ENCODE results near the gene SIK3.

Gene SIK3

GRCh38 chr11:117127171-117127901 is 29.1 kb upstream of the SIK3 start:
- no peak for TF ChIP-seq CTCF (IDR thresholded peaks at IDR 0.05; ENCODE audit: insufficient read depth, low read length)
- TF ChIP-seq, protein P1, sequence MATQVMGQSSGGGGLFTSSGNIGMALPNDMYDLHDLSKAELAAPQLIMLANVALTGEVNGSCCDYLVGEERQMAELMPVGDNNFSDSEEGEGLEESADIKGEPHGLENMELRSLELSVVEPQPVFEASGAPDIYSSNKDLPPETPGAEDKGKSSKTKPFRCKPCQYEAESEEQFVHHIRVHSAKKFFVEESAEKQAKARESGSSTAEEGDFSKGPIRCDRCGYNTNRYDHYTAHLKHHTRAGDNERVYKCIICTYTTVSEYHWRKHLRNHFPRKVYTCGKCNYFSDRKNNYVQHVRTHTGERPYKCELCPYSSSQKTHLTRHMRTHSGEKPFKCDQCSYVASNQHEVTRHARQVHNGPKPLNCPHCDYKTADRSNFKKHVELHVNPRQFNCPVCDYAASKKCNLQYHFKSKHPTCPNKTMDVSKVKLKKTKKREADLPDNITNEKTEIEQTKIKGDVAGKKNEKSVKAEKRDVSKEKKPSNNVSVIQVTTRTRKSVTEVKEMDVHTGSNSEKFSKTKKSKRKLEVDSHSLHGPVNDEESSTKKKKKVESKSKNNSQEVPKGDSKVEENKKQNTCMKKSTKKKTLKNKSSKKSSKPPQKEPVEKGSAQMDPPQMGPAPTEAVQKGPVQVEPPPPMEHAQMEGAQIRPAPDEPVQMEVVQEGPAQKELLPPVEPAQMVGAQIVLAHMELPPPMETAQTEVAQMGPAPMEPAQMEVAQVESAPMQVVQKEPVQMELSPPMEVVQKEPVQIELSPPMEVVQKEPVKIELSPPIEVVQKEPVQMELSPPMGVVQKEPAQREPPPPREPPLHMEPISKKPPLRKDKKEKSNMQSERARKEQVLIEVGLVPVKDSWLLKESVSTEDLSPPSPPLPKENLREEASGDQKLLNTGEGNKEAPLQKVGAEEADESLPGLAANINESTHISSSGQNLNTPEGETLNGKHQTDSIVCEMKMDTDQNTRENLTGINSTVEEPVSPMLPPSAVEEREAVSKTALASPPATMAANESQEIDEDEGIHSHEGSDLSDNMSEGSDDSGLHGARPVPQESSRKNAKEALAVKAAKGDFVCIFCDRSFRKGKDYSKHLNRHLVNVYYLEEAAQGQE (IDR thresholded peaks at IDR 0.05; ENCODE audit: insufficient replicate concordance, low read depth): no peak
- Histone ChIP-seq H3K27me3 (ENCODE audit: insufficient read depth, poor library complexity, severe bottlenecking) (no peaks in the 10 kb centered on the region), H3K27ac (replicated peaks) (no peak overlapping the region), H3K4me3 (replicated peaks; ENCODE audit: insufficient read depth, low read length) (no peak overlapping the region)
- no peak for DNase-seq (ENCODE audit: low read depth in 1 of 2, low spot score in 1 of 2)

DNA sequence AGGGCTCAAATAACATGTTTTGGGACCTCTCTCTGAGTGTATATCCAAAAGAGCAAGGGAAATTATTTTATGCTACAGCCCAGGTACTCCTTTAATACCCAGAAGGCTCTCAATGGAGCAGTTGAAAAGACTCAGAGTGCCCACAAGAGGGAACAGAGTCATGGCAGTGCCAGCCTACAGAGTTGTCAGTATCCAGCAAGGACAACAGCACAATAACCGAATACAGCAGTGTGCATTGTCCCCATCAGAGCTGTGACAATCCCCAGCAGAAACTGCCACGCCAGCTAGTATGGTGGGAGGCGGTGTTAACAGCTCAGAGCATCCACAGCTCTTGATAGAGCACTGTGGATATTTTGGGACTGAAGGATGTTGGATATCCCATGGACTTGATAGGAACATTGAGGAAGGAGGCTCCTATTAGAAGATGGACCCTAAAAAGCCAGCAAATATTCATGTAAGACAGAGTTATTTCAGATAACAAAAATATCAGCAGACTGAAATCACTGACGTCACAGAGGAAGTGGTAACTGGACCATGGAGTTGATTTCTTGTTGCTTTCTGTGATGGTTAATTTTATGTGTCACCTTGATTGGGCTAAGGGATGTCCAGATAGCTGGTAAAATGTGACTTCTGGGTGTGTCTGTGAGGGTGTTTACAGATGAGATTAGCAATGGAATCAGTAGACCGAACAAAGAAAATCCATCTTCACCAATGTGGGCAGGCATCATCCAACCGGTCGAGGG is 28.2 kb upstream of the SIK3 start:
- no peak overlapping the region for H3K4me3 ChIP-seq (replicated peaks; ENCODE audit: insufficient read depth, low read length)
- no peak for DNase-seq (ENCODE audit: low read depth in 1 of 2, low spot score in 1 of 2)
- no peak overlapping the region for H3K27ac ChIP-seq (replicated peaks)
- H3K27me3 ChIP-seq (ENCODE audit: insufficient read depth, poor library complexity, severe bottlenecking): no peaks in the 10 kb centered on the region
- no peak for TF ChIP-seq SPI1 (IDR thresholded peaks at IDR 0.05; ENCODE audit: borderline replicate concordance, low read depth)

DNA sequence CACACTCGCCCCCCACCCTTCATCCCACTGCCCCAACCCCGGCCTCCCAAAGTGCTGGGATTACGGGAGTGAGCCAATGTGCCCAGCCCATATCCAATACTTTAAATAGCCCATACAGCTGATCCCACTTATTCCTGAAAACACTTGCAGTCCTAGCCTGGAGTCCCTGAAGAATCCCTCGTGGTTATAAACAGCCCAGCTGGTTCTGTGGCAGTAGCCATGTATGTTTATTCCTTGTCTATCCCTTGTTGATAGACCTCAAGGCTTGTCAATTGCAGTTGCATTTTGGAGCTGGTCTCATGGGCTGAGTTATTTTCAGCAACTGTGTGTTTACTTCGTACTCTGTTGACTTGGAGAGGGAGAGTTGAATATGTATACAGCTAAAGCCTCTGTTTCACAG is 24.3 kb upstream of the SIK3 start:
- TF ChIP-seq, protein P1 (IDR thresholded peaks at IDR 0.05; ENCODE audit: insufficient replicate concordance, low read depth): no peak
- TF ChIP-seq POLR2AphosphoS5 (IDR thresholded peaks at IDR 0.05; ENCODE audit: low read depth) (no peak), GABPA (IDR thresholded peaks at IDR 0.05; ENCODE audit: low read depth) (no peak), CTCF (IDR thresholded peaks at IDR 0.05; ENCODE audit: insufficient read depth, low read length) (no peak), SPI1 (IDR thresholded peaks at IDR 0.05; ENCODE audit: borderline replicate concordance, low read depth) (no peak)
- H3K27ac ChIP-seq (replicated peaks): no peak overlapping the region

DNA sequence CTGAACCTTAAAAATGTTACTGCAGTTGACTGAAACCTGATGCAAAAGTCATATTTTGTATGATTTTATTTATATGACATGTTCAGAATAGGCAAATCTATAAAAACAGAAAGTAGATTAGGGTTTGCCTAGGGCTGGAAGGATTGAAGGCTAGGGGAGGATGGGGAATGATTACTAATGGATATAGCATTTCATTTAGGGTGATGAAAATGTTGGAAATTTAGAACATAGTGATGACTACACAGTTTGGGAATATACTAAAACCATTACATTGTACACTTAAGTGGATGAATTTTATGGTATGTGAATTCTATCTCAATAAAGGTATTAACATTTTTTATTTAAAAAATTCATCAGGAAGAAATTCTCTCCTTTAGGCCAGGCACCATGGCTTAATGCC is 22.9 kb upstream of the SIK3 start:
- Histone ChIP-seq H3K4me3 (replicated peaks; ENCODE audit: insufficient read depth, low read length) (no peak overlapping the region), H3K27ac (replicated peaks) (no peak overlapping the region), H3K27me3 (ENCODE audit: insufficient read depth, poor library complexity, severe bottlenecking) (no peaks in the 10 kb centered on the region)
- no peak for TF ChIP-seq GABPA (IDR thresholded peaks at IDR 0.05; ENCODE audit: low read depth)
- TF ChIP-seq CTCF (IDR thresholded peaks at IDR 0.05; ENCODE audit: insufficient read depth, low read length): no peak
- TF ChIP-seq, protein P1 (IDR thresholded peaks at IDR 0.05; ENCODE audit: insufficient replicate concordance, low read depth): no peak
- TF ChIP-seq SPI1 (IDR thresholded peaks at IDR 0.05; ENCODE audit: borderline replicate concordance, low read depth): no peak
- no peak for TF ChIP-seq POLR2AphosphoS5 (IDR thresholded peaks at IDR 0.05; ENCODE audit: low read depth)
- no peak for DNase-seq (ENCODE audit: low read depth in 1 of 2, low spot score in 1 of 2)

More for the DNA sequence above, 24.3 kb upstream of the SIK3 start:
- no peaks in the 10 kb centered on the region for H3K27me3 ChIP-seq (ENCODE audit: insufficient read depth, poor library complexity, severe bottlenecking)
- H3K4me3 ChIP-seq (replicated peaks; ENCODE audit: insufficient read depth, low read length): no peak overlapping the region
- no peak for DNase-seq (ENCODE audit: low read depth in 1 of 2, low spot score in 1 of 2)

All from HL-60 (cell line).